ENCODE results near the gene ABHD2. TPM values are rescaled to one million over a fixed set of nuclear protein-coding genes. Genes with fewer than 3 reads are reported as not detected.

ABHD2 gene
- total and polyA plus RNA-seq, 4 donors, result 9.1 to 221 (median 82.5) TPM

DNA sequence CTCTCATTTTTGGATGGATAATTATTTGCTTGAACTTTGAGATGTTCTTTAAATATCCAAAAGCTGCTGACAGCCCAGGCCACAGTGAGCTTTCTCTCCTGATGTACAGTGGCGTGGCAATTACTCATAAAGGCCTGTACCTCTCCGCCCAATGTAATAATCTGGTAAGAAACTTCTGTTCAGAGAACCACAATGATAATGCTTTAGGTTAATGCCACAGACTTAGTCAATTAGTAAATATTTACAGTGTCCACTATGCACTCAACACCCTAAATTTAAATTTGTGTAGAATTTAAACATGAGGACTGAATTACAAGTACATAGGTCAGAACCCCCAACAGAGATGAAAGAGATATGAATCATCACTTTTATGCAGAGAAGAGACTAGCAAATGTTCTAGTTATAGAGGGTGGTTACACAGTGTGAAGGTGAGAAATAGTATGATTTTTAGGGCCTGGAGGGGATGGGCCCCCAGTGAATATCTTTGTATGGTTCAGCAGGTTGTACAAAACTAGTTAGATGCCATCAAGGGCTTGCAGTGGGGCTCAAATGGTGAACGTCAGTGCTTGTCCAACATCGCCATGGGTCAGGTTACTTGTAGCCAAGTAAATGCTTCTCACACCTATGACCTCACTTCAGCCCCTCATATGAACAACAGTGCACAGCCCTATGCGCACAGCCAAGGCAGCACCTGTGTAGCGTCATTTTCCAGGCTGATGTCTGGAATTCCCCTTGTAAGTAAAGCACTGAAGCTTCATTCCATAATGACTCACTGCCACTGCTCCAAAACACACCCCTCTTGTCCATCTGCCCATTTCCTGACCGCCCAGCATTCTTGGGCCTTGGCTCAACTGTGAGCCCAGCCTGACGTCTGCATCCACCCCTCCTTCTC lies 13.3 kb downstream of the ABHD2 start:
- H3K27ac ChIP-seq (ENCODE audit: low read depth in 1 of 2, low read length in 2 of 2), result peak overlapping the region; percentile 64 to 98
- H3K27me3 ChIP-seq (ENCODE audit: control insufficient read depth in 1 of 2, insufficient read depth in 2 of 2, low read length in 1 of 2), result no peaks in the 10 kb centered on the region
- H3K9me3 ChIP-seq (ENCODE audit: control insufficient read depth, low read length), result no peaks in the 10 kb centered on the region
- ATAC-seq (ENCODE audit: low FRiP score) (peak; percentile 92), DNase-seq (peak; percentile 88 to 91)
- intact Hi-C loops (cut with DNase I), result loop anchor here (5.0 kb wide), 2 partner anchors 36 to 79 kb away; no protein-coding TSS in a partner anchor
- peaks cover 12 to 26% of the 10 kb centered on the region in 2 donors for H3K4me1 ChIP-seq (ENCODE audit: control insufficient read depth in 1 of 2, insufficient read depth in 2 of 2, low read length in 2 of 2)
- H3K36me3 ChIP-seq (ENCODE audit: control insufficient read depth in 1 of 2, insufficient read depth in 2 of 2, low read length in 1 of 2), result no peaks in the 10 kb centered on the region
- no peak overlapping the region for H3K4me3 ChIP-seq (ENCODE audit: low read length in 2 of 2)
- 21 to 24% methylated on average over 8 of the region's 8 CpGs for WGBS, 2 donors

DNA sequence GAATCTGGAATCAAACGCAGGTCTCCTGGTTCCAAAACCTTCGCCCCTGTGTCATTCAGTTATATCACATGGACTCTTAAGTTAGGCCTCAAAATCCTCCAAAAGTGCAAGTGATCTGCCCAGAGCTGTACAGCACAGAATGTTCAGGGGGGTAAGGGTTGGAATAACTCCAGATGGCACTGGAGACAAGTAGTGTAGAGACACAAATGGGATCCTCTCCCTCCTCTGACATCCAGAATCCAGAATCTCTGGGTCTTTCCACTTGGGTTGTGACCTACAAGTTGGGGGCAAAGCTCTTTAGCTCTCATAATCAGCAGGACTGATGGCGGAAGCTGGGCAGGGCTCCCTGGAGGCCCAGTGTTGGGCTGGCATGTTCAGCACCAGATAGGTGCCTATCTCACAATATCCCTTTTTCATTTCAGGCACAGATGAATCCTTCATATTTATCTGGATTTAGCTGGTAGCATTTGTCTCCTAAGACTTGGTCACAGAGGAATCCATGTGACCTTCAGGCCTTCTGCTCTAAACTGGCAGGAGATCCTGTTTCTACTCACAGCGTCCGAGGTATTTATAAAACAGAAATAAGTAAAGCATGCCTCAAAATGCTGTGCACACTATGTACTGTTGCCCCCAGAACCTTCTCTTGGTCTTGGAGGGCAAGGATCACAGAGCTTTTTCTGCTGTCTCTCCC lies 15.4 kb downstream of the ABHD2 start:
- ATAC-seq (ENCODE audit: low FRiP score), result no peak
- no peaks in the 10 kb centered on the region for H3K9me3 ChIP-seq (ENCODE audit: control insufficient read depth, low read length)
- H3K27ac ChIP-seq (ENCODE audit: low read depth in 1 of 2, low read length in 2 of 2), result peak overlapping the region; percentile 97 to 99
- peaks cover 12 to 29% of the 10 kb centered on the region in 2 donors for H3K4me1 ChIP-seq (ENCODE audit: control insufficient read depth in 1 of 2, insufficient read depth in 2 of 2, low read length in 2 of 2)
- no peaks in the 10 kb centered on the region for H3K27me3 ChIP-seq (ENCODE audit: control insufficient read depth in 1 of 2, insufficient read depth in 2 of 2, low read length in 1 of 2)
- no peak overlapping the region for H3K4me3 ChIP-seq (ENCODE audit: low read length in 2 of 2)
- no peak for DNase-seq
- H3K36me3 ChIP-seq (ENCODE audit: control insufficient read depth in 1 of 2, insufficient read depth in 2 of 2, low read length in 1 of 2), result no peaks in the 10 kb centered on the region
- 35 to 39% methylated on average over 5 of the region's 5 CpGs for WGBS, 2 donors
- intact Hi-C loops (cut with DNase I), result loop anchor here (5.0 kb wide), 2 partner anchors 34 to 81 kb away; no protein-coding TSS in a partner anchor

DNA sequence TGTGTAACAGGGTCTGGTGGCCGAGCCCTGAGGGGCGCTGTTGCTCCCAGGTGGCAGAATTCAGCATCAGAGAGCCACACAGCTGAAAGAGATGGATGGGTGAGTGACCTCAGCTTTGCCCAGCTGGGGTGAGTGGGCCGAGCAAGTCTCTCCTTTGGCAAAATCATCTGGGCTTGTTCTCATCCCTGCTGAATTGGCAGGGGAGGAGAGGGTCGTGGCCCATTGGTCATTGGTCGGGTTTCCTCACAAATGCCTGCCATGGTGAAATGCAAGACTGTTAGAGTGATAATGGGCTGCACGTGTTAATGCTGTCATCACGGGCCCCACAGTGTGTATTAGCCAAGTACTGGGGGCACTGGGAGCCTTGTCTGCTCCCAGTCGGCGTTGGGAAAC lies 15.9 kb downstream of the ABHD2 start:
- Histone ChIP-seq H3K9me3 (ENCODE audit: control insufficient read depth, low read length) (no peaks in the 10 kb centered on the region), H3K27me3 (ENCODE audit: control insufficient read depth in 1 of 2, insufficient read depth in 2 of 2, low read length in 1 of 2) (no peaks in the 10 kb centered on the region), H3K36me3 (ENCODE audit: control insufficient read depth in 1 of 2, insufficient read depth in 2 of 2, low read length in 1 of 2) (no peaks in the 10 kb centered on the region), H3K27ac (ENCODE audit: low read depth in 1 of 2, low read length in 2 of 2) (peak overlapping the region; percentile 97 to 99), H3K4me1 (ENCODE audit: control insufficient read depth in 1 of 2, insufficient read depth in 2 of 2, low read length in 2 of 2) (peaks cover 12 to 30% of the 10 kb centered on the region in 2 donors), H3K4me3 (ENCODE audit: low read length in 2 of 2) (no peak overlapping the region)
- ATAC-seq (ENCODE audit: low FRiP score), result no peak
- no peak for DNase-seq
- intact Hi-C loops (cut with DNase I), result loop anchor here (5.0 kb wide), 2 partner anchors 33 to 82 kb away; no protein-coding TSS in a partner anchor
- 69 to 71% methylated on average over 9 of the region's 9 CpGs for WGBS, 2 donors

DNA sequence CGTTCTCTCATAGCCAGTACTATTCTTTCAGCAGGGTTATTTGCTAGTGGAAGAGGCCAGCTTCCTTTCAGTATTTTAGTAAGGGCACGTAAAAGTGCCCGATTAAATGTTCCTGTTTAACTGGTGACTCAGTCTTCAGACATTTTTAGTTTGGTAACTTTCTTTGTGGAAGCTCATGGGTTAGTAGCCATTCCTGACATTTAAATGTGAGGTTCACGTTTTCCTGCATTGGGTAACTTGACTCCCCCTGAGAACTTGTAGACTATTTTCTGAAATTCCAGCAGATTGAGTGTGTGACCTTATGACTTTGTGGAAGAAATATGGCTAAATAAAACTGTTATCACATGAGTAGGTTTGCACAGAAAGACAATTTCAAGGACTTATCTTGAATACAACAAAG lies 16.9 kb downstream of the ABHD2 start:
- 0 to 4% methylated on average over 4 of the region's 4 CpGs for WGBS, 2 donors

DNA sequence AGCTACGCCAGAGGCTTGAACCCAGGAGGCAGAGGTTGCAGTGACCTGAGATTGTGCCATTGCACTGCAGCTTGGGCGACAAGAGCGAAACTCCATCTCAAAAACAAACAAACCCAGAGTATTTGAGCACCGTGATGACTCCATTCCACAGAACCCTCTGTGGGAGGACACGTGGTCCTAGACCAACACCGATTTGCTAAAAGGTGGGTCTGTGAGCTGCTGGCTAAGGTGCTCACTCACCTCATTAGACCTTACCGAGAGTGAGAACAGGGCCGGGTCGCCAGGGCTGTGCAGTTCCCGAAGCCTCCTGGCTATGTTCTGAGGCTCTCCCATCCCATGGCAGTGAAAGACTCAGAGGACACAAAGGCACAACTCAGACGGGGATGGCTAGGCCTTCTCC lies 17.9 kb downstream of the ABHD2 start:
- DNase-seq (no peak), ATAC-seq (ENCODE audit: low FRiP score) (no peak)
- intact Hi-C loops (cut with DNase I), result no loop called here
- WGBS, 2 donors, result 78 to 95% methylated on average over 11 of the region's 11 CpGs
- Histone ChIP-seq H3K27ac (ENCODE audit: low read depth in 1 of 2, low read length in 2 of 2) (peak overlapping the region; percentile 23 to 49), H3K27me3 (ENCODE audit: control insufficient read depth in 1 of 2, insufficient read depth in 2 of 2, low read length in 1 of 2) (no peaks in the 10 kb centered on the region), H3K4me1 (ENCODE audit: control insufficient read depth in 1 of 2, insufficient read depth in 2 of 2, low read length in 2 of 2) (peaks cover 12 to 26% of the 10 kb centered on the region in 2 donors), H3K36me3 (ENCODE audit: control insufficient read depth in 1 of 2, insufficient read depth in 2 of 2, low read length in 1 of 2) (no peaks in the 10 kb centered on the region), H3K9me3 (ENCODE audit: control insufficient read depth, low read length) (no peaks in the 10 kb centered on the region), H3K4me3 (ENCODE audit: low read length in 2 of 2) (no peak overlapping the region)

More for the DNA sequence above, 16.9 kb downstream of the ABHD2 start:
- no peak overlapping the region for H3K4me3 ChIP-seq (ENCODE audit: low read length in 2 of 2)
- peaks cover 12 to 28% of the 10 kb centered on the region in 2 donors for H3K4me1 ChIP-seq (ENCODE audit: control insufficient read depth in 1 of 2, insufficient read depth in 2 of 2, low read length in 2 of 2)
- no peaks in the 10 kb centered on the region for H3K9me3 ChIP-seq (ENCODE audit: control insufficient read depth, low read length)
- no peaks in the 10 kb centered on the region for H3K27me3 ChIP-seq (ENCODE audit: control insufficient read depth in 1 of 2, insufficient read depth in 2 of 2, low read length in 1 of 2)
- ATAC-seq (ENCODE audit: low FRiP score) (peak; percentile 61), DNase-seq (no peak)
- intact Hi-C loops (cut with DNase I), result no loop called here
- H3K36me3 ChIP-seq (ENCODE audit: control insufficient read depth in 1 of 2, insufficient read depth in 2 of 2, low read length in 1 of 2), result no peaks in the 10 kb centered on the region
- peak overlapping the region; percentile 98 for H3K27ac ChIP-seq (ENCODE audit: low read depth in 1 of 2, low read length in 2 of 2)

DNA sequence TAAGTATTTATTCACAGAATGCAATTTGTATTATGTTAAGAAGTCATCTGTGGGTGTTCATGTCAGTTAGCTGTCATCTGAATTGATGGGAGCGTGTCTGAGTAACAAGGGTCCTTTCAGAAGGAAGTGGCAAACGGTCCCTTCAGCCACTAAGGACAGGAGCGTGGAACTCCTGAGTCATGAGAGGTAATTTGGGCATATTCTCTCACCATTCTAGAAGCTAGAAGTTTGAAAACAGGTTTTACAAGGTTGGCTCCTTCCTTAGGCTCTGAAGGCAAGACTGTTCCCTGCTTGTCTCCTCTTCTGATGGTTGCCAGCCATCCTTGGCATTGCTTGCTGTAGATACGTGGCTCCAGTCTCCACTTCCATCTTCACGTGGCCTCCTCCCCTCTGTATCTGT lies 19.7 kb downstream of the ABHD2 start:
- H3K36me3 ChIP-seq (ENCODE audit: control insufficient read depth in 1 of 2, insufficient read depth in 2 of 2, low read length in 1 of 2), result no peaks in the 10 kb centered on the region
- no peak overlapping the region for H3K4me3 ChIP-seq (ENCODE audit: low read length in 2 of 2)
- H3K27ac ChIP-seq (ENCODE audit: low read depth in 1 of 2, low read length in 2 of 2), result peak overlapping the region; percentile 71 to 75
- H3K9me3 ChIP-seq (ENCODE audit: control insufficient read depth, low read length), result no peaks in the 10 kb centered on the region
- 66 to 67% methylated on average over 5 of the region's 5 CpGs for WGBS, 2 donors
- peaks cover 10 to 25% of the 10 kb centered on the region in 2 donors for H3K4me1 ChIP-seq (ENCODE audit: control insufficient read depth in 1 of 2, insufficient read depth in 2 of 2, low read length in 2 of 2)
- intact Hi-C loops (cut with DNase I), result no loop called here
- DNase-seq (no peak), ATAC-seq (ENCODE audit: low FRiP score) (no peak)
- H3K27me3 ChIP-seq (ENCODE audit: control insufficient read depth in 1 of 2, insufficient read depth in 2 of 2, low read length in 1 of 2), result no peaks in the 10 kb centered on the region

DNA sequence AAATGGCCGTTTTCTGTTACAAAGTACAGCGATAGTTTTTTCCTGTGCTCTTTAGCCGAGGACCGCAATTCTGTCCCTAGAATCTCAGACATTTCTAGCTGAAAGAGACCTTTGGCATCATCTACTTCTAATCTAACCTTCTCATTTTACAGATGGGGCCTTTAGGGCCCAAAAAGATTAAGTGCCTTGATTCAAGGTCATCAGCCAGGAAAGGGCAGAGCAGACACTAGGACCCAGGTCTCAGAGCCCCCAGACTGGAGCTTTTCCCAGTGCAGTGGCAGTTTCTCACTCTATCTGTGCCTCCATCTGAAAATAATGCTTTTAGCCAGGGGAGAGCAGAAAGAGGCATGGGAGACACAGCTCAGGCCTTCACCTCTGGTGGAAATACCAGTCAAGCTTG lies 20.6 kb downstream of the ABHD2 start:
- Histone ChIP-seq H3K27ac (ENCODE audit: low read depth in 1 of 2, low read length in 2 of 2) (peak overlapping the region in 1 of 2 donors; percentile 30), H3K4me1 (ENCODE audit: control insufficient read depth in 1 of 2, insufficient read depth in 2 of 2, low read length in 2 of 2) (peaks cover 6 to 27% of the 10 kb centered on the region in 2 donors), H3K4me3 (ENCODE audit: low read length in 2 of 2) (no peak overlapping the region), H3K36me3 (ENCODE audit: control insufficient read depth in 1 of 2, insufficient read depth in 2 of 2, low read length in 1 of 2) (no peaks in the 10 kb centered on the region), H3K27me3 (ENCODE audit: control insufficient read depth in 1 of 2, insufficient read depth in 2 of 2, low read length in 1 of 2) (no peaks in the 10 kb centered on the region), H3K9me3 (ENCODE audit: control insufficient read depth, low read length) (no peaks in the 10 kb centered on the region)
- no peak for ATAC-seq (ENCODE audit: low FRiP score)
- no peak for DNase-seq
- intact Hi-C loops (cut with DNase I), result no loop called here
- WGBS, 2 donors, result 90 to 93% methylated on average over 4 of the region's 4 CpGs

DNA sequence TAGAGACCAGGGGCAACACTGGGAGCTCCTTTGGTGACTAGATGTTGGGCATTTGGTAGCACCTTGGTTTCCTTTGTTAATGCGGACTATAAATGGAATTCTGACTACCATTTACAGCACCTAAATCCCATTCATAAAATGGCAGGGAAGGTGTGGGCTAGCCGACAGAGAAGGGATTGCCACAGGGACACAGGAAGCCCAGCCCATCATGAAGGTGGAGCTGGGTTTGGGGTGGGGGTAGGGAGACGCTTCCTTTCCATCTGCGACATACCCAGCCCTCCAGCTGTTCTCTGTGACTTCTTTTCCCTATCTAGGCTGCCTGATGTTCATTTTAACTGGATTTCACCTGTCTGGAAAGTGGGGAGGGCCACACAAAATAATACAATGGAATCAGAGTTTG lies 21.0 kb downstream of the ABHD2 start:
- no peak overlapping the region for H3K4me3 ChIP-seq (ENCODE audit: low read length in 2 of 2)
- 69 to 94% methylated on average over 4 of the region's 4 CpGs for WGBS, 2 donors
- H3K9me3 ChIP-seq (ENCODE audit: control insufficient read depth, low read length), result no peaks in the 10 kb centered on the region
- ATAC-seq (ENCODE audit: low FRiP score), result no peak
- H3K36me3 ChIP-seq (ENCODE audit: control insufficient read depth in 1 of 2, insufficient read depth in 2 of 2, low read length in 1 of 2), result no peaks in the 10 kb centered on the region
- intact Hi-C loops (cut with DNase I), result no loop called here
- H3K27me3 ChIP-seq (ENCODE audit: control insufficient read depth in 1 of 2, insufficient read depth in 2 of 2, low read length in 1 of 2), result no peaks in the 10 kb centered on the region
- H3K27ac ChIP-seq (ENCODE audit: low read depth in 1 of 2, low read length in 2 of 2), result peak overlapping the region in 1 of 2 donors; percentile 30
- peaks cover 5 to 25% of the 10 kb centered on the region in 2 donors for H3K4me1 ChIP-seq (ENCODE audit: control insufficient read depth in 1 of 2, insufficient read depth in 2 of 2, low read length in 2 of 2)
- DNase-seq, result no peak

Data from aorta (tissue), 5 donors.